IMR-90 (cell line): Measurements from ENCODE around the gene MEIS2. TPM values are rescaled to one million over a fixed set of nuclear protein-coding genes. Genes with fewer than 3 reads are reported as not detected.
A peak's percentile ranks its signal among the peaks of the same experiment; 100 is the strongest.

Experiments used
- ATAC-seq: fragments of 200-7000 bp; cut with Tn5 transposase; 2 replicates; pipeline ENCODE4 v1.9.1; 2020; ENCODE audit warnings: low read depth, mild to moderate bottlenecking, moderate library complexity
- BruUV-seq: library from RNA; stranded (reverse); fragments of 400-500 nt; replicated peaks from 2 replicates; lab custom pipeline; 2021; lab: Mats Ljungman, UMichigan
- CTCF ChIA-PET: fragments of 300-600 bp; formaldehyde crosslinking; extraction: SDS; loops from one replicate; lab custom pipeline; 2021; ENCODE audit warnings: antibody characterized with exemption; lab: Yijun Ruan, JAX
- POLR2A ChIA-PET: fragments of 300-600 bp; sonication (Branson Sonifier 250); formaldehyde crosslinking; loops from one replicate; lab custom pipeline; 2022; ENCODE audit warnings: antibody characterized with exemption; ENCODE audit not compliant: unreplicated experiment; lab: Charles Lee
- DNase-seq: peaks from one replicate; pipeline ENCODE4 v3.0.0; 2013
- H2AFZ ChIP-seq: replicated peaks from 2 replicates; pipeline ENCODE3; 2013; ENCODE audit warnings: low read length, mild to moderate bottlenecking; ENCODE audit not compliant: poor library complexity
- H2AK5ac ChIP-seq: 2 replicates; pipeline ENCODE4 v1.6.1; 2013; ENCODE audit warnings: low read depth, low read length, inconsistent platforms
- H2AK9ac ChIP-seq: replicated peaks from 2 replicates; pipeline ENCODE3; 2013; ENCODE audit warnings: mild to moderate bottlenecking, low read depth, low read length, moderate library complexity; ENCODE audit not compliant: poor library complexity
- H2BK120ac ChIP-seq: 2 replicates; pipeline ENCODE4 v1.6.1; 2013; ENCODE audit warnings: low read depth, low read length, inconsistent platforms
- H2BK15ac ChIP-seq: 3 replicates; pipeline ENCODE4 v1.6.1; 2013; ENCODE audit warnings: low read depth, low read length, inconsistent platforms
- H2BK20ac ChIP-seq: 2 replicates; pipeline ENCODE4 v1.6.1; 2013; ENCODE audit warnings: low read depth, mild to moderate bottlenecking, inconsistent platforms, low read length, moderate library complexity
- H2BK5ac ChIP-seq: 2 replicates; pipeline ENCODE4 v1.6.1; 2013; ENCODE audit warnings: mild to moderate bottlenecking, low read depth, low read length, inconsistent platforms; ENCODE audit not compliant: poor library complexity, severe bottlenecking
- H3K14ac ChIP-seq: replicated peaks from 2 replicates; pipeline ENCODE4 v1.6.1; 2013; ENCODE audit warnings: low read depth, low read length, inconsistent platforms
- H3K18ac ChIP-seq: 2 replicates; pipeline ENCODE4 v1.6.1; 2013; ENCODE audit warnings: low read depth, low read length, control low read depth
- H3K23ac ChIP-seq: 2 replicates; pipeline ENCODE4 v1.6.1; 2013; ENCODE audit warnings: low read depth, low read length, inconsistent platforms
- H3K27ac ChIP-seq: 2 replicates; pipeline ENCODE4 v1.5.1; 2013; ENCODE audit warnings: mild to moderate bottlenecking, control low read depth, low read length; ENCODE audit not compliant: insufficient read depth
- H3K27me3 ChIP-seq: 2 replicates; pipeline ENCODE4 v1.6.1; 2013; ENCODE audit warnings: low read length; ENCODE audit not compliant: control insufficient read depth, insufficient read depth
- H3K36me3 ChIP-seq: 2 replicates; pipeline ENCODE4 v1.6.1; 2013; ENCODE audit warnings: low read length, mixed read lengths; ENCODE audit not compliant: control insufficient read depth, insufficient read depth
- H3K4ac ChIP-seq: 2 replicates; pipeline ENCODE4 v1.6.1; 2013; ENCODE audit warnings: low read depth, low read length, inconsistent platforms
- H3K4me1 ChIP-seq: 2 replicates; pipeline ENCODE4 v1.6.1; 2013; ENCODE audit warnings: low read length, mixed read lengths; ENCODE audit not compliant: control insufficient read depth, insufficient read depth
- H3K4me2 ChIP-seq: 2 replicates; pipeline ENCODE4 v1.6.1; 2013; ENCODE audit warnings: low read depth, mild to moderate bottlenecking, control low read depth, low read length, moderate library complexity
- H3K4me3 ChIP-seq: 2 replicates; pipeline ENCODE4 v1.5.1; 2013; ENCODE audit warnings: low read depth, mild to moderate bottlenecking, control low read depth, low read length, moderate library complexity; ENCODE audit not compliant: insufficient read depth
- H3K56ac ChIP-seq: 2 replicates; pipeline ENCODE4 v1.6.1; 2013; ENCODE audit warnings: low read length, inconsistent platforms; ENCODE audit not compliant: insufficient read depth; ENCODE audit errors: extremely low read depth
- H3K79me1 ChIP-seq, 2 experiments: 2 replicates each; pipeline ENCODE4 v1.6.1; 2013; ENCODE audit warnings: low read length in 2 of 2, inconsistent platforms in 1 of 2, low read depth in 1 of 2
- H3K9ac ChIP-seq: 2 replicates; pipeline ENCODE4 v1.6.1; 2013; ENCODE audit warnings: low read depth, low read length, control low read depth
- H3K9me1 ChIP-seq: 2 replicates; pipeline ENCODE4 v1.6.1; 2013; ENCODE audit warnings: low read length, inconsistent platforms; ENCODE audit not compliant: insufficient read depth
- H3K9me3 ChIP-seq: 2 replicates; pipeline ENCODE4 v1.6.1; 2013; ENCODE audit warnings: low read length; ENCODE audit not compliant: control insufficient read depth, insufficient read depth
- H4K20me1 ChIP-seq: 2 replicates; pipeline ENCODE4 v1.6.1; 2013; ENCODE audit warnings: low read length, inconsistent platforms; ENCODE audit not compliant: insufficient read depth
- H4K5ac ChIP-seq: 2 replicates; pipeline ENCODE4 v1.6.1; 2013; ENCODE audit warnings: mild to moderate bottlenecking, low read depth, low read length, control low read depth
- H4K8ac ChIP-seq, 2 experiments: 2 replicates each; pipeline ENCODE4 v1.6.1; 2013; ENCODE audit warnings: low read depth in 2 of 2, low read length in 2 of 2, control low read depth in 1 of 2, inconsistent platforms in 1 of 2
- H4K91ac ChIP-seq: 2 replicates; pipeline ENCODE4 v1.6.1; 2013; ENCODE audit warnings: low read depth, low read length, inconsistent platforms; ENCODE audit not compliant: insufficient read depth
- BHLHE40 ChIP-seq: fragments of 150-350 bp; IDR thresholded peaks from 2 replicates; pipeline ENCODE4 v1.6.1; 2016; ENCODE audit warnings: mild to moderate bottlenecking, low read depth, low read length
- CEBPB ChIP-seq: IDR thresholded peaks from 2 replicates; pipeline ENCODE4 v1.6.1; 2012; ENCODE audit warnings: low read depth, low read length, improper control_type of control experiment
- CHD1 ChIP-seq: IDR thresholded peaks from 2 replicates; pipeline ENCODE4 v1.6.1; 2012; ENCODE audit warnings: low read depth, low read length, improper control_type of control experiment
- FOS ChIP-seq: fragments of 150-350 bp; IDR thresholded peaks from 2 replicates; pipeline ENCODE4 v1.6.1; 2016; ENCODE audit warnings: low read depth, low read length
- MAFK ChIP-seq: IDR thresholded peaks from 2 replicates; pipeline ENCODE4 v1.6.1; 2012; ENCODE audit warnings: low read depth, low read length, improper control_type of control experiment
- MAZ ChIP-seq: IDR thresholded peaks from 2 replicates; pipeline ENCODE4 v1.6.1; 2012; ENCODE audit warnings: low read depth, mild to moderate bottlenecking, low read length, improper control_type of control experiment, moderate library complexity, borderline replicate concordance
- MXI1 ChIP-seq: IDR thresholded peaks from 2 replicates; pipeline ENCODE4 v1.6.1; 2012; ENCODE audit warnings: low read depth, mild to moderate bottlenecking, low read length, moderate library complexity, borderline replicate concordance
- NFE2L2 ChIP-seq: fragments of 150-350 bp; IDR thresholded peaks from 2 replicates; pipeline ENCODE4 v1.6.1; 2016; ENCODE audit warnings: low read depth, mild to moderate bottlenecking, low read length
- POLR2A ChIP-seq: IDR thresholded peaks from 2 replicates; pipeline ENCODE4 v1.6.1; 2012; ENCODE audit warnings: mild to moderate bottlenecking, low read depth, low read length
- RAD21 ChIP-seq: IDR thresholded peaks from 2 replicates; pipeline ENCODE4 v1.6.1; 2012; ENCODE audit warnings: low read length, improper control_type of control experiment
- RCOR1 ChIP-seq: IDR thresholded peaks from 2 replicates; pipeline ENCODE4 v1.6.1; 2012; ENCODE audit warnings: mild to moderate bottlenecking, low read length, improper control_type of control experiment; ENCODE audit not compliant: insufficient replicate concordance
- RFX5 ChIP-seq: IDR thresholded peaks from 2 replicates; pipeline ENCODE4 v1.8.0; 2012; ENCODE audit warnings: low read depth, mild to moderate bottlenecking, low read length, moderate library complexity
- SMC3 ChIP-seq: fragments of 150-350 bp; IDR thresholded peaks from 2 replicates; pipeline ENCODE4 v1.6.1; 2016; ENCODE audit warnings: low read depth, mild to moderate bottlenecking, antibody characterized with exemption, low read length, moderate library complexity
- WGBS, 2 experiments: methylation state at CpG; one replicate each; pipeline versions ENCODE4 v1.1.5 to v1.1.7; 2013; ENCODE audit warnings: missing lambda C conversion rate in 2 of 2; ENCODE audit not compliant: insufficient read length in 1 of 2; ENCODE audit errors: extremely low coverage in 2 of 2; 5-methylcytosine and 5-hydroxymethylcytosine counted together
- dilution Hi-C: fragments of 300-500 bp; cut with HindIII; formaldehyde crosslinking; loops from one replicate; pipeline ENCODE4 v1.14.3; 2018; ENCODE audit warnings: low sequenced_read_pairs; ENCODE audit not compliant: unreplicated experiment
- in situ Hi-C: fragments of 300-500 bp; cut with MboI; formaldehyde crosslinking; loops from 3 replicates; pipeline ENCODE4 v1.14.3; 2019; ENCODE audit warnings: low sequenced_read_pairs, inconsistent platforms, mixed read lengths
- intact Hi-C: fragments of 100-400 bp; cut with micrococcal nuclease; formaldehyde crosslinking; loops from 2 replicates; pipeline ENCODE4 v1.10.0; 2022
- polyA plus RNA-seq, 3 experiments: library from polyadenylated mRNA; depleted of rRNA; stranded (reverse); fragments of >200 nt; gene quantifications; 2 replicates each; pipeline ENCODE4 v1.2.3, GENCODE V29; 2012; ENCODE audit warnings: low replicate concordance in 1 of 3
- total RNA-seq: library from RNA; depleted of rRNA; stranded (reverse); fragments of >200 nt; gene quantifications from 2 replicates; pipeline ENCODE4 v1.2.3, GENCODE V29; 2012
- TF ChIP-seq, protein P1 (sequence below): fragments of 150-350 bp; IDR thresholded peaks from 2 replicates; pipeline ENCODE4 v1.6.1; 2017; ENCODE audit warnings: mild to moderate bottlenecking, antibody characterized with exemption, low read length, low read depth
- TF ChIP-seq, protein P2 (sequence below): conservative IDR thresholded peaks from 2 replicates; pipeline ENCODE4 v1.5.1; 2012; ENCODE audit warnings: mild to moderate bottlenecking, low read depth, low read length, improper control_type of control experiment
- TF ChIP-seq, protein P3 (sequence below): fragments of 150-350 bp; IDR thresholded peaks from 2 replicates; pipeline ENCODE4 v1.6.1; 2016; ENCODE audit warnings: low read depth, mild to moderate bottlenecking, low read length, moderate library complexity, borderline replicate concordance

The MEIS2 gene
- total and polyA plus RNA-seq, 2 of the 4 experiments (the other 2 are of a cell fraction): 70.1 to 71.3 TPM

DNA sequence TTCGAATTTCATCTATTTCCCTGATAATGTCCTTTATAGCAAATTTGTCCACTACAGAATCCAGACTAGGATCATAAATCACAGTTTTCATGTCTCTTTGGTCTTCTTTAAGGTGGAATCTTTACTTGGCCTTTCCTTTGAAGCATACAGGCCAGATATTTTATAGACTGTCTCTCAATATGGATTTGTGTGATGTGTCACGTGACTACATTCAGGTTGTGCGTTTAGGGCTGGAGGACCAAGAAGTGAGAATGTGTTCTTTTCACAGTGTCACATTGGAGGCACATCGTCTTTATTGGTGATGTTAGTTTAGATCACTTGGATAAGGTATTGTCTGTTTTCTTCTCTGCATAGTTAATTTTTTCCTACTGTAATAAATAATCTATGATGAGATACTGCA, 232.9 kb downstream of the MEIS2 start:
- no TSS peak for BruUV-seq
- Histone ChIP-seq H3K4ac (no peak overlapping the region), H4K91ac (no peak overlapping the region), H2BK120ac (no peak overlapping the region), H3K9ac (no peak overlapping the region), H2BK15ac (no peak overlapping the region), H3K4me2 (no peak overlapping the region), H3K18ac (no peak overlapping the region), H3K36me3 (no peaks in the 10 kb centered on the region), H3K79me1 (no peaks in the 10 kb centered on the region), H3K56ac (no peak overlapping the region), H3K9me1 (no peaks in the 10 kb centered on the region), H4K8ac (no peak overlapping the region), H2AK9ac (no peak overlapping the region), H4K5ac (no peak overlapping the region), H4K20me1 (no peaks in the 10 kb centered on the region), H3K23ac (no peak overlapping the region; the same call in 1 of the 2 replicates), H2AFZ (no peak overlapping the region), H3K27ac (no peak overlapping the region), H3K27me3 (no peaks in the 10 kb centered on the region), H2BK20ac (no peak overlapping the region), H3K4me3 (no peak overlapping the region), H3K9me3 (no peaks in the 10 kb centered on the region), H3K4me1 (peaks cover 2% of the 10 kb centered on the region; the same call in 1 of the 2 replicates), H2BK5ac (no peak overlapping the region), H3K14ac (0 out of 2 replicates have a peak overlapping the region, but pooled peaks have one; percentile 27), H2AK5ac (no peak overlapping the region)
- intact Hi-C loops (no loop called here), dilution Hi-C loops (no loop called here), in situ Hi-C loops (no loop called here)
- no peak for DNase-seq
- POLR2A ChIA-PET: no interaction called here
- TF ChIP-seq RCOR1 (no peak), RFX5 (no peak), RAD21 (no peak), SMC3 (no peak), CEBPB (no peak), BHLHE40 (no peak), FOS (no peak), CHD1 (no peak), MXI1 (no peak), POLR2A (no peak), MAZ (no peak), NFE2L2 (no peak), MAFK (no peak)
- TF ChIP-seq, protein P1, sequence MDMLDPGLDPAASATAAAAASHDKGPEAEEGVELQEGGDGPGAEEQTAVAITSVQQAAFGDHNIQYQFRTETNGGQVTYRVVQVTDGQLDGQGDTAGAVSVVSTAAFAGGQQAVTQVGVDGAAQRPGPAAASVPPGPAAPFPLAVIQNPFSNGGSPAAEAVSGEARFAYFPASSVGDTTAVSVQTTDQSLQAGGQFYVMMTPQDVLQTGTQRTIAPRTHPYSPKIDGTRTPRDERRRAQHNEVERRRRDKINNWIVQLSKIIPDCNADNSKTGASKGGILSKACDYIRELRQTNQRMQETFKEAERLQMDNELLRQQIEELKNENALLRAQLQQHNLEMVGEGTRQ: no peak
- TF ChIP-seq, protein P2, sequence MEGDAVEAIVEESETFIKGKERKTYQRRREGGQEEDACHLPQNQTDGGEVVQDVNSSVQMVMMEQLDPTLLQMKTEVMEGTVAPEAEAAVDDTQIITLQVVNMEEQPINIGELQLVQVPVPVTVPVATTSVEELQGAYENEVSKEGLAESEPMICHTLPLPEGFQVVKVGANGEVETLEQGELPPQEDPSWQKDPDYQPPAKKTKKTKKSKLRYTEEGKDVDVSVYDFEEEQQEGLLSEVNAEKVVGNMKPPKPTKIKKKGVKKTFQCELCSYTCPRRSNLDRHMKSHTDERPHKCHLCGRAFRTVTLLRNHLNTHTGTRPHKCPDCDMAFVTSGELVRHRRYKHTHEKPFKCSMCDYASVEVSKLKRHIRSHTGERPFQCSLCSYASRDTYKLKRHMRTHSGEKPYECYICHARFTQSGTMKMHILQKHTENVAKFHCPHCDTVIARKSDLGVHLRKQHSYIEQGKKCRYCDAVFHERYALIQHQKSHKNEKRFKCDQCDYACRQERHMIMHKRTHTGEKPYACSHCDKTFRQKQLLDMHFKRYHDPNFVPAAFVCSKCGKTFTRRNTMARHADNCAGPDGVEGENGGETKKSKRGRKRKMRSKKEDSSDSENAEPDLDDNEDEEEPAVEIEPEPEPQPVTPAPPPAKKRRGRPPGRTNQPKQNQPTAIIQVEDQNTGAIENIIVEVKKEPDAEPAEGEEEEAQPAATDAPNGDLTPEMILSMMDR: no peak
- TF ChIP-seq, protein P3, sequence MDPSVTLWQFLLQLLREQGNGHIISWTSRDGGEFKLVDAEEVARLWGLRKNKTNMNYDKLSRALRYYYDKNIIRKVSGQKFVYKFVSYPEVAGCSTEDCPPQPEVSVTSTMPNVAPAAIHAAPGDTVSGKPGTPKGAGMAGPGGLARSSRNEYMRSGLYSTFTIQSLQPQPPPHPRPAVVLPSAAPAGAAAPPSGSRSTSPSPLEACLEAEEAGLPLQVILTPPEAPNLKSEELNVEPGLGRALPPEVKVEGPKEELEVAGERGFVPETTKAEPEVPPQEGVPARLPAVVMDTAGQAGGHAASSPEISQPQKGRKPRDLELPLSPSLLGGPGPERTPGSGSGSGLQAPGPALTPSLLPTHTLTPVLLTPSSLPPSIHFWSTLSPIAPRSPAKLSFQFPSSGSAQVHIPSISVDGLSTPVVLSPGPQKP: no peak
- CTCF ChIA-PET: interaction anchor here (0.7 kb wide), 1 partner anchor 127 kb away, joined by 3 read pairs; no protein-coding TSS in a partner anchor
- WGBS, 2 experiments: 100% methylated on average over 1 of the region's 4 CpGs; no CpG with 5 or more reads in 1 of the 2 experiments
- ATAC-seq: no peak
